Activated naive CD4-positive, alpha-beta T cell treated with Interleukin-2 at 50 U/mL for 16 hours (primary cell): Measurements from ENCODE around the gene SETSIP.
"Not testable (repeated sequence)": the region's sequence is repeated elsewhere in the genome, so short reads cannot be mapped to it uniquely, and the experiment has no call there.

Experiments used
- DNase-seq: peaks from one replicate; pipeline ENCODE4 v3.0.0-alpha.2; 2020

SETSIP gene

DNA sequence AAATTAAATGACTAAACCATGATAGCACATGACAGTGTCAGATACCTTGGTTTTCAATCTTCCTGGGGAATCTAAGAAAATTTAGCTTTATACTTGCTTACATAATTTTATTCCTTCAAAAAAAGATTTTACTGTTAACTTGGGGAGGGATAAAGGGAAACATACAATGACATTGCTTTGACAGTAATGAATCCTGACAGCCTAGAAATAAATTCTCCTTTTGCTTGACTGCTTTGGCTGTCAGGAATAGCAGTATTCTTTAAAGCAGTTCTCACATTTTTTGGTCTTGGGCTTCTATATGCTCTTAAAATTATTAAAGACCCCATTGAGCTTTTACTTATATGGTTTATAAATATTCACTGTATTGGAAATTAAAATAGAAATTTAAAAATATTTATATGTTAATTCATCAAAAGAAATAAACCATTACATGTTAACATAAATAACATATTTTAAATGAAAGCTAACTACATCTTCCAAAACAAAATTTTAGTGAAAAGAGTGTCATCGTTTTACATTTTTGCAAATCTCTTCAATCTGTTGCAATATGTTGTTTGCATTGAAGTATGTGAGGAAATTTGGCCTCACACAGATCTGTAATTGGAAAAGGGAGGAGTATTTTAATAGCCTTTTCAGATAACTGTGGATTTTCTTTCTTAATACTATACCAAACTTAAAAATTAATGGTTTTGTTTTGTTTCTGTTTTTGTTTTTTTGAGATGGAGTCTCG lies 29.3 kb downstream of the SETSIP start:
- no peak for DNase-seq

DNA sequence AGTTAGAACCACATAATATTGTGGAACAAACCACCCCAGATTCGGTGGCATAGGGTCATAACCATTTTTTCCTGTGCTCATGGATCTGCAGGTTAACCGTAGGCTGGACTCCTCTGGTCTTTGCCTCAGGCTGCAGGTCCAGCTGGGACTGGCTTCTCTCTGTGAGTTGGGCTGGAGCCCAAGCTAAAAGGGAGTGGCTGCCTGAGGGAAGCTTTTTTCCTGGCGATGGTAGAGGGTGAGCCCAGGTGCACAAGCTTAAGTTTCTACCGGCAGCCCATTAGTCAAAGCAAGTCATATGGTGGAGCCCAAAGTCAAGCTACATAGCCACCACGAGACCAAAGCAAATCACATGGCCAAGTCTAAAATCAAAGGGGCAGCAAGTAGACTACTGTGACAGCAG lies 31.6 kb downstream of the SETSIP start:
- no peak for DNase-seq

GRCh38 chr1:92040971-92041370 lies 34.2 kb downstream of the SETSIP start:
- no peak for DNase-seq

DNA sequence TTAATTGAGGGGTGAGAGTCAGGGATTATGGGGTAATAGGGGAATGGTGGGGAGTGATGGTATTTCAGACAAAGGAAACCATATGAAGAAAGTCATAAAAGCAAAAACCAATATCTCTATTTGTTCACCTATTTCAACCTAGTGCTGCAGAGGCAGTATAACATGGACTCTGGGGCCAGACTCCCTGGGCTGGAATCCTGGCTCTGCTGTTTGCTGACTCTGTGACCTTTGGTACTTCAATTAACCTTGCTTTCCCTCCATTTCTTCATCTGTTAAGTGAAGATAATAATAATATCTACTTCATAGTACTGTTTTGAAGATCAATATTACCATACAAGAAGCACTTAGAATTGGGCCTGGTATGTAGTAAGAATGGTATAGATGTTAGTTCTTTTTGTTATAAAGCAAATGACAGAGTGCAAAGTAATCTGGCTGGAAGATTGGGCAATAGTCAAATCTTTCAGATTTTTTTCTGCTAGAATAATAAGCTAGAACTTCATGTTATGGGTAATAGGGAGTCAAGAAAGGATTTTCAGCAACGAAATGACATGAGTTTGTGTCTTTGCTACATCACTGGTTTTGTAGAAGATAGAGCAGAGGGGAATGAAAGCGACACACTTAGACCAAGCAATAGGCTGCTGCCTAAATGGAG lies 36.4 kb downstream of the SETSIP start:
- DNase-seq: no peak

- DNase-seq: no peak
Measured at GRCh38 chr1:92037400-92037799, 37.8 kb downstream of the SETSIP start.

GRCh38 chr1:92031281-92032110 lies 43.7 kb downstream of the SETSIP start:
- DNase-seq: no peak

- no peak for DNase-seq
Measured at GRCh38 chr1:92030656-92031107, 44.5 kb downstream of the SETSIP start.

DNA sequence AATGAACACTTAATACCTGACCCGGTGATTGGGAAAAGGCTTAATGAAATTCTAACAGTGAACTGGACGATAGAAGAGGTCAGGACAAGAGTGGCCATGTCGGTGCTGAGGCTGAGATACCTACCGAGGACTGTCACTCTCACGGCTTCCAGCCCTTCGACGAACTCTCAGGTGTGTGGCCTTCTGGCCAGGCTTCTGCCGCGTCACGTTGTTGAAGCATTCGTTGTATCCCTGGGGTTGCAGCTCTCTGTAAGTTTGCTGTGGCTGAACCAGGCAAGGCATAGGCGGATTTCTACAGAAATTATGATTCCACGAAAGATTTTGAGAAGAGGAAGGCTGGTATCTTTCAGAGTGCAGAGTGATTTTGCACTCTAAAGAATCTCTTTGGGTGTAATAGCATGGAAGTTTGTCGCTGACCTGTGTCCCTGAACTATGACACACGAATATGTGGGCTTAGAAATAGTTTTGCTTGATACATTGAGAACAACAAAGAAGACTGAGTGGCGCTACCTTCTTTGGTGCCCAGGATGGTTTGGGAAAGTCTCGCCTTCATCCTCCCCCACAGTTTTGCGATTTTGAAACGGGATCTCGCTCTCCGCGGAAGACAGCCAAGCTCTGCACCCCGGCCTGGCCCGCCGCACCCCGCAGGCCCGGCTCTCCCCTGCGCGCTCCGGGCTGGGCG lies 45.8 kb downstream of the SETSIP start:
- no peak for DNase-seq

- no peak for DNase-seq
Measured at GRCh38 chr1:92026806-92027205, 48.4 kb downstream of the SETSIP start.

DNA sequence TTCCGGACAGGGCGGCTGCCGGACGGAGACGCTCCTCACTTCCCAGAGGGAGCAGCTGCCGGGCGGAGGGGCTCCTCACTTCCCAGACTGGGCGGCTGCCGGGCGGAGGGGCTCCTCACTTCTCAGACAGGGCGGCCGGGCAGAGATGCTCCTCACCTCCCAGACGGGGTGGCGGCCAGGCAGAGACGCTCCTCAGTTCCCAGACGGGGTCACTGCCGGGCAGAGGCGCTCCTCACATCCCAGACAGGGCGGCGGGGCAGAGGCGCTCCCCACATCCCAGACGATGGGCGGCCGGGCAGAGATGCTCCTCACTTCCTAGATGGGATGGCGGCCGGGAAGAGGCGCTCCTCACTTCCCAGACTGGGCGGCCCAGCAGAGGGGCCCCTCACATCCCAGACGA lies 49.2 kb downstream of the SETSIP start:
- DNase-seq: not testable (repeated sequence)
